ENCODE data around the gene TRPV5.

TRPV5 gene

GRCh38 chr7:142901426-142902259, 31.9 kb downstream of the TRPV5 start:
- no peak overlapping the region for H3K23ac ChIP-seq (ENCODE audit: low read depth, low read length, poor library complexity)
- no peak overlapping the region for H3K9ac ChIP-seq (ENCODE audit: low read depth, low read length, poor library complexity)
- peaks cover 0 to 6% of the 10 kb centered on the region in 2 donors for H3K4me1 ChIP-seq (ENCODE audit: control insufficient read depth in 2 of 2, insufficient read depth in 1 of 2, low read depth in 1 of 2, low read length in 2 of 2)
- no peak overlapping the region for H3K4me2 ChIP-seq (ENCODE audit: insufficient read depth, low read length, poor library complexity, severe bottlenecking)
- H4K91ac ChIP-seq (ENCODE audit: low read depth, low read length, poor library complexity), result no peak overlapping the region
- no peak overlapping the region for H3K4ac ChIP-seq (ENCODE audit: low read length)
- no peaks in the 10 kb centered on the region for H3K27me3 ChIP-seq (ENCODE audit: control insufficient read depth in 3 of 3, insufficient read depth in 3 of 3, low read depth in 1 of 3, low read length in 3 of 3)
- H3K14ac ChIP-seq (ENCODE audit: low read length), result no peak overlapping the region
- no peak overlapping the region for H2BK15ac ChIP-seq (ENCODE audit: low read length)
- no peak overlapping the region for H2AFZ ChIP-seq (ENCODE audit: low read length)
- no peak overlapping the region for H2BK120ac ChIP-seq (ENCODE audit: low read depth, low read length)
- no peak overlapping the region for H3K18ac ChIP-seq (ENCODE audit: low read length)
- H2BK5ac ChIP-seq (ENCODE audit: low read length), result no peak overlapping the region
- H2BK12ac ChIP-seq (ENCODE audit: low read length), result no peak overlapping the region
- no peaks in the 10 kb centered on the region for H3K36me3 ChIP-seq (replicated peaks in 1 of 2; ENCODE audit: control insufficient read depth in 2 of 2, insufficient read depth in 2 of 2, low read length in 2 of 2)
- H3K79me1 ChIP-seq (ENCODE audit: low read depth, low read length), result no peaks in the 10 kb centered on the region
- H3K4me3 ChIP-seq (ENCODE audit: low read length in 2 of 2), result no peak overlapping the region
- H4K8ac ChIP-seq (ENCODE audit: low read depth, low read length), result no peak overlapping the region
- H3K27ac ChIP-seq (replicated peaks; ENCODE audit: low read length), result no peak overlapping the region
- DNase-seq (ENCODE audit: low spot score), result no peak
- no CpG with 5 or more reads among the region's 15 CpGs for WGBS, 2 donors (ENCODE audit: extremely low coverage in 2 of 2, insufficient read length in 2 of 2, insufficient replicate concordance in 1 of 2)
- peaks cover 0 to 1% of the 10 kb centered on the region in 2 donors for H3K9me3 ChIP-seq (replicated peaks in 1 of 2; ENCODE audit: control insufficient read depth in 2 of 2, insufficient read depth in 1 of 2, low read depth in 1 of 2, low read length in 2 of 2)
- no peak overlapping the region for H2AK5ac ChIP-seq (ENCODE audit: low read depth, low read length)

- no peak overlapping the region for H2AK5ac ChIP-seq (ENCODE audit: low read depth, low read length)
- H3K18ac ChIP-seq (ENCODE audit: low read length), result no peak overlapping the region
- no peak overlapping the region for H4K8ac ChIP-seq (ENCODE audit: low read depth, low read length)
- DNase-seq (ENCODE audit: low spot score), result no peak
- no peaks in the 10 kb centered on the region for H3K79me1 ChIP-seq (ENCODE audit: low read depth, low read length)
- no peaks in the 10 kb centered on the region for H3K9me3 ChIP-seq (replicated peaks in 1 of 2; ENCODE audit: control insufficient read depth in 2 of 2, insufficient read depth in 1 of 2, low read depth in 1 of 2, low read length in 2 of 2)
- no peaks in the 10 kb centered on the region for H3K36me3 ChIP-seq (replicated peaks in 1 of 2; ENCODE audit: control insufficient read depth in 2 of 2, insufficient read depth in 2 of 2, low read length in 2 of 2)
- H2BK120ac ChIP-seq (ENCODE audit: low read depth, low read length), result no peak overlapping the region
- no peak overlapping the region for H3K23ac ChIP-seq (ENCODE audit: low read depth, low read length, poor library complexity)
- H2AFZ ChIP-seq (ENCODE audit: low read length), result no peak overlapping the region
- H4K91ac ChIP-seq (ENCODE audit: low read depth, low read length, poor library complexity), result no peak overlapping the region
- H2BK5ac ChIP-seq (ENCODE audit: low read length), result no peak overlapping the region
- no peak overlapping the region for H3K27ac ChIP-seq (replicated peaks; ENCODE audit: low read length)
- no peaks in the 10 kb centered on the region for H3K27me3 ChIP-seq (ENCODE audit: control insufficient read depth in 3 of 3, insufficient read depth in 3 of 3, low read depth in 1 of 3, low read length in 3 of 3)
- no peak overlapping the region for H3K4me2 ChIP-seq (ENCODE audit: insufficient read depth, low read length, poor library complexity, severe bottlenecking)
- no peak overlapping the region for H3K14ac ChIP-seq (ENCODE audit: low read length)
- no peak overlapping the region for H2BK15ac ChIP-seq (ENCODE audit: low read length)
- no peak overlapping the region for H3K9ac ChIP-seq (ENCODE audit: low read depth, low read length, poor library complexity)
- no peak overlapping the region for H2BK12ac ChIP-seq (ENCODE audit: low read length)
- peaks cover 0 to 6% of the 10 kb centered on the region in 2 donors for H3K4me1 ChIP-seq (ENCODE audit: control insufficient read depth in 2 of 2, insufficient read depth in 1 of 2, low read depth in 1 of 2, low read length in 2 of 2)
- no peak overlapping the region for H3K4ac ChIP-seq (ENCODE audit: low read length)
- no peak overlapping the region for H3K4me3 ChIP-seq (ENCODE audit: low read length in 2 of 2)
- no CpG with 5 or more reads among the region's 3 CpGs for WGBS, 2 donors (ENCODE audit: extremely low coverage in 2 of 2, insufficient read length in 2 of 2, insufficient replicate concordance in 1 of 2)
Measured at GRCh38 chr7:142899661-142900060, 33.9 kb downstream of the TRPV5 start.

- H3K79me1 ChIP-seq (ENCODE audit: low read depth, low read length), result no peaks in the 10 kb centered on the region
- H3K14ac ChIP-seq (ENCODE audit: low read length), result no peak overlapping the region
- H3K4me1 ChIP-seq (ENCODE audit: control insufficient read depth in 2 of 2, insufficient read depth in 1 of 2, low read depth in 1 of 2, low read length in 2 of 2), result peaks cover 0 to 6% of the 10 kb centered on the region in 2 donors
- H2BK12ac ChIP-seq (ENCODE audit: low read length), result no peak overlapping the region
- H2BK15ac ChIP-seq (ENCODE audit: low read length), result no peak overlapping the region
- H3K9ac ChIP-seq (ENCODE audit: low read depth, low read length, poor library complexity), result no peak overlapping the region
- H3K4ac ChIP-seq (ENCODE audit: low read length), result no peak overlapping the region
- H3K36me3 ChIP-seq (replicated peaks in 1 of 2; ENCODE audit: control insufficient read depth in 2 of 2, insufficient read depth in 2 of 2, low read length in 2 of 2), result no peaks in the 10 kb centered on the region
- no peak overlapping the region for H2BK5ac ChIP-seq (ENCODE audit: low read length)
- no peak overlapping the region for H4K91ac ChIP-seq (ENCODE audit: low read depth, low read length, poor library complexity)
- no peak overlapping the region for H3K4me3 ChIP-seq (ENCODE audit: low read length in 2 of 2)
- H3K9me3 ChIP-seq (replicated peaks in 1 of 2; ENCODE audit: control insufficient read depth in 2 of 2, insufficient read depth in 1 of 2, low read depth in 1 of 2, low read length in 2 of 2), result no peaks in the 10 kb centered on the region
- no peak overlapping the region for H2BK120ac ChIP-seq (ENCODE audit: low read depth, low read length)
- DNase-seq (ENCODE audit: low spot score), result no peak
- no peak overlapping the region for H2AK5ac ChIP-seq (ENCODE audit: low read depth, low read length)
- H4K8ac ChIP-seq (ENCODE audit: low read depth, low read length), result no peak overlapping the region
- no peak overlapping the region for H3K18ac ChIP-seq (ENCODE audit: low read length)
- no peaks in the 10 kb centered on the region for H3K27me3 ChIP-seq (ENCODE audit: control insufficient read depth in 3 of 3, insufficient read depth in 3 of 3, low read depth in 1 of 3, low read length in 3 of 3)
- no peak overlapping the region for H2AFZ ChIP-seq (ENCODE audit: low read length)
- no peak overlapping the region for H3K27ac ChIP-seq (replicated peaks; ENCODE audit: low read length)
- H3K4me2 ChIP-seq (ENCODE audit: insufficient read depth, low read length, poor library complexity, severe bottlenecking), result no peak overlapping the region
- no CpG with 5 or more reads among the region's 3 CpGs for WGBS, 2 donors (ENCODE audit: extremely low coverage in 2 of 2, insufficient read length in 2 of 2, insufficient replicate concordance in 1 of 2)
- no peak overlapping the region for H3K23ac ChIP-seq (ENCODE audit: low read depth, low read length, poor library complexity)
Measured at GRCh38 chr7:142898377-142899170, 35.0 kb downstream of the TRPV5 start.

- no peak overlapping the region for H2BK15ac ChIP-seq (ENCODE audit: low read length)
- H3K4me2 ChIP-seq (ENCODE audit: insufficient read depth, low read length, poor library complexity, severe bottlenecking), result no peak overlapping the region
- H3K4ac ChIP-seq (ENCODE audit: low read length), result no peak overlapping the region
- H3K23ac ChIP-seq (ENCODE audit: low read depth, low read length, poor library complexity), result no peak overlapping the region
- no peak overlapping the region for H2AFZ ChIP-seq (ENCODE audit: low read length)
- H3K36me3 ChIP-seq (replicated peaks in 1 of 2; ENCODE audit: control insufficient read depth in 2 of 2, insufficient read depth in 2 of 2, low read length in 2 of 2), result no peaks in the 10 kb centered on the region
- no peak for DNase-seq (ENCODE audit: low spot score)
- H2AK5ac ChIP-seq (ENCODE audit: low read depth, low read length), result no peak overlapping the region
- no peak overlapping the region for H4K8ac ChIP-seq (ENCODE audit: low read depth, low read length)
- no peak overlapping the region for H3K9ac ChIP-seq (ENCODE audit: low read depth, low read length, poor library complexity)
- H3K4me1 ChIP-seq (ENCODE audit: control insufficient read depth in 2 of 2, insufficient read depth in 1 of 2, low read depth in 1 of 2, low read length in 2 of 2), result peaks cover 0 to 9% of the 10 kb centered on the region in 2 donors
- WGBS, 2 donors (ENCODE audit: extremely low coverage in 2 of 2, insufficient read length in 2 of 2, insufficient replicate concordance in 1 of 2), result no CpG with 5 or more reads among the region's 7 CpGs
- no peak overlapping the region for H3K14ac ChIP-seq (ENCODE audit: low read length)
- no peak overlapping the region for H3K27ac ChIP-seq (replicated peaks; ENCODE audit: low read length)
- no peaks in the 10 kb centered on the region for H3K79me1 ChIP-seq (ENCODE audit: low read depth, low read length)
- no peak overlapping the region for H2BK12ac ChIP-seq (ENCODE audit: low read length)
- no peaks in the 10 kb centered on the region for H3K27me3 ChIP-seq (ENCODE audit: control insufficient read depth in 3 of 3, insufficient read depth in 3 of 3, low read depth in 1 of 3, low read length in 3 of 3)
- no peak overlapping the region for H4K91ac ChIP-seq (ENCODE audit: low read depth, low read length, poor library complexity)
- H3K4me3 ChIP-seq (ENCODE audit: low read length in 2 of 2), result no peak overlapping the region
- H3K9me3 ChIP-seq (replicated peaks in 1 of 2; ENCODE audit: control insufficient read depth in 2 of 2, insufficient read depth in 1 of 2, low read depth in 1 of 2, low read length in 2 of 2), result no peaks in the 10 kb centered on the region
- H3K18ac ChIP-seq (ENCODE audit: low read length), result no peak overlapping the region
- H2BK120ac ChIP-seq (ENCODE audit: low read depth, low read length), result no peak overlapping the region
- H2BK5ac ChIP-seq (ENCODE audit: low read length), result no peak overlapping the region
Measured at GRCh38 chr7:142897691-142898090, 35.9 kb downstream of the TRPV5 start.

Data from neuronal stem cell (in vitro differentiated cells).